B cell (primary cell): Measurements from ENCODE around the gene KCNQ5.
"Not testable (repeated sequence)": the region's sequence is repeated elsewhere in the genome, so short reads cannot be mapped to it uniquely, and the experiment has no call there.

ENCODE experiments used
- EZH2 ChIP-seq: IDR thresholded peaks from 2 replicates; pipeline ENCODE4 v1.6.1; 2012; ENCODE audit warnings: borderline replicate concordance, low read depth, mild to moderate bottlenecking, moderate library complexity, low read length; ENCODE audit not compliant: insufficient read depth, poor library complexity, severe bottlenecking
- TF ChIP-seq, protein P1 (sequence below): fragments of 200-600 bp; IDR thresholded peaks from one replicate; pipeline ENCODE4 v1.8.0; 2022; ENCODE audit warnings: antibody characterized with exemption, mild to moderate bottlenecking

DNA sequence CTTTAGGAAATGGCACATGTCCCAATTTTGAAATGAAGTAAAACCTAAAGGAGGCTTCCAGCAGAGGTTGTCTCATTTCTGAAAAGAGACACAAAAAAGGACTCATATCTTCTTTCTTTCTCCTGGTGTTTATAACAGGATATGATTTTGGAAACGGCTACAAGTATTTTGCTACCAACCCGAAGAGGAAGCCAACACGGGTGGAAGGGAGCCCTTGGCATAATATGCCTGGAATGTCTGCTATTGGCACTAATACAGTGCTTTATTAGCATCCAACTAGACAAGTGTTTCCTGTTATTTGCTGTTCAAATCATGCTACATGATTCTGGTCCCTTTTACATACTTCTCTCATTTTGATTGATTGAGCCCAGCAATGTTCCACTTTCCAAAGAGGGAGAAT is 612.1 kb downstream of the KCNQ5 start:
- TF ChIP-seq, protein P1, sequence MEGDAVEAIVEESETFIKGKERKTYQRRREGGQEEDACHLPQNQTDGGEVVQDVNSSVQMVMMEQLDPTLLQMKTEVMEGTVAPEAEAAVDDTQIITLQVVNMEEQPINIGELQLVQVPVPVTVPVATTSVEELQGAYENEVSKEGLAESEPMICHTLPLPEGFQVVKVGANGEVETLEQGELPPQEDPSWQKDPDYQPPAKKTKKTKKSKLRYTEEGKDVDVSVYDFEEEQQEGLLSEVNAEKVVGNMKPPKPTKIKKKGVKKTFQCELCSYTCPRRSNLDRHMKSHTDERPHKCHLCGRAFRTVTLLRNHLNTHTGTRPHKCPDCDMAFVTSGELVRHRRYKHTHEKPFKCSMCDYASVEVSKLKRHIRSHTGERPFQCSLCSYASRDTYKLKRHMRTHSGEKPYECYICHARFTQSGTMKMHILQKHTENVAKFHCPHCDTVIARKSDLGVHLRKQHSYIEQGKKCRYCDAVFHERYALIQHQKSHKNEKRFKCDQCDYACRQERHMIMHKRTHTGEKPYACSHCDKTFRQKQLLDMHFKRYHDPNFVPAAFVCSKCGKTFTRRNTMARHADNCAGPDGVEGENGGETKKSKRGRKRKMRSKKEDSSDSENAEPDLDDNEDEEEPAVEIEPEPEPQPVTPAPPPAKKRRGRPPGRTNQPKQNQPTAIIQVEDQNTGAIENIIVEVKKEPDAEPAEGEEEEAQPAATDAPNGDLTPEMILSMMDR, result not testable (repeated sequence)
- TF ChIP-seq EZH2, result not testable (repeated sequence)
